Measurements from ENCODE around the gene OR5K2. TPM values are rescaled to one million over a fixed set of nuclear protein-coding genes. Genes with fewer than 3 reads are reported as not detected.
A peak's percentile ranks its signal among the peaks of the same experiment; 100 is the strongest.

OR5K2 gene
- total and polyA plus RNA-seq, 5 donors from 2014 or later: not detected

DNA sequence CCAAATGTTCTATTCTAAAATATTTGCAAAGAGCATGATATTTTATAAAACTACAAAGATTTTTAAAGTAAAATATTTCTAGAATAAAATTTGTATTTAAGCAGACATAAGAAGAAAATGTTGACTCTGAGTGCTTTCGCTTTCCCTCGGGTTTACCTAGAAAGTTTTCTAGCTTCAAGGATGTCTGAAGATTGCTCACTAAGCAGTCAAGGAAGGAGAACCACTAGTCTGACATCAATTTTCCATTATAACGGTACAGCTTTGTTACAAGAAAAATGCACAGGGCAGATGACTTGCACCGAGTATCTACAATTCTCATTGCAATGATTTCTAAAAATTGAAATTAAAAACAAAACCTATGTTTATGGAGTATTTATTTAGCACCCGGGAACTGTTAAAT, 48.5 kb downstream of the OR5K2 start:
- Mint-ChIP-seq H3K4me3 (peak overlapping the region in 2 of 4 donors; percentile 36 to 66), H3K27ac (no peak overlapping the region), H3K9me3 (peaks cover 0 to 2% (median 0%) of the 10 kb centered on the region in 7 donors), H3K36me3 (peaks cover 9% of the 10 kb centered on the region), H3K4me1 (peaks cover 11 to 32% (median 17%) of the 10 kb centered on the region in 4 donors), H3K27me3 (peaks cover 14% of the 10 kb centered on the region)
- no peaks in the 10 kb centered on the region for H3K36me3 ChIP-seq (ENCODE audit: control insufficient read depth, insufficient read depth, low read length)
- H3K27me3 ChIP-seq (ENCODE audit: control insufficient read depth, insufficient read depth, low read length): no peaks in the 10 kb centered on the region
- H3K4me1 ChIP-seq (ENCODE audit: control insufficient read depth, insufficient read depth, low read length, poor library complexity, severe bottlenecking): peaks cover 6% of the 10 kb centered on the region
- peak overlapping the region; percentile 72 for H3K4me3 ChIP-seq (ENCODE audit: low read depth, low read length)
- H3K9me3 ChIP-seq (ENCODE audit: control insufficient read depth in 2 of 2, low read length in 2 of 2): no peaks in the 10 kb centered on the region
- DNase-seq (peak in 1 of 3 donors; percentile 82), ATAC-seq (ENCODE audit: low read depth in 2 of 2) (no peak)
- peak overlapping the region; percentile 19 for H3K27ac ChIP-seq (ENCODE audit: insufficient read depth, low read length, poor library complexity, severe bottlenecking)

Other genes starting within 250 kb of the OR5K2 start
- not detected for gene OR5H6, start 233.4 kb upstream of the OR5K2 start, total RNA-seq
- not detected for gene OR5H6, start 233.4 kb upstream of the OR5K2 start, polyA plus RNA-seq
- gene OR5H2, start 215.2 kb upstream of the OR5K2 start, total RNA-seq: not detected
- not detected for gene OR5H2, start 215.2 kb upstream of the OR5K2 start, polyA plus RNA-seq
- not detected for gene OR5K4, start 143.8 kb upstream of the OR5K2 start, total RNA-seq
- gene OR5K4, start 143.8 kb upstream of the OR5K2 start, polyA plus RNA-seq: not detected
- gene OR5K3, start 107.0 kb upstream of the OR5K2 start, total RNA-seq: not detected
- gene OR5K3, start 107.0 kb upstream of the OR5K2 start, polyA plus RNA-seq: not detected
- gene OR5K1, start 34.5 kb upstream of the OR5K2 start, total RNA-seq: not detected
- gene OR5K1, start 34.5 kb upstream of the OR5K2 start, polyA plus RNA-seq: not detected
- 266 TPM for gene CLDND1, start 25.2 kb downstream of the OR5K2 start, total RNA-seq
- 100 to 1,000 TPM; 193 to 320 (median 249) TPM for gene CLDND1, start 25.2 kb downstream of the OR5K2 start, polyA plus RNA-seq
- gene GPR15, start 34.3 kb downstream of the OR5K2 start, total RNA-seq: 5.7 TPM
- 10 to 100 TPM in 2 of 4 donors, 1 to 10 TPM in 2; 8.6 to 72.4 (median 9.8) TPM for gene GPR15, start 34.3 kb downstream of the OR5K2 start, polyA plus RNA-seq
- 22.8 TPM for gene CPOX, start 95.9 kb downstream of the OR5K2 start, total RNA-seq
- 1 to 10 TPM; 7.1 to 9.5 (median 7.2) TPM for gene CPOX, start 95.9 kb downstream of the OR5K2 start, polyA plus RNA-seq